ENCODE data around the gene PDE11A. TPM values are rescaled to one million over a fixed set of nuclear protein-coding genes. Genes with fewer than 3 reads are reported as not detected.

Gene PDE11A
- total and polyA plus RNA-seq, 12 donors: 0.26 to 2.9 (median 0.58) TPM

- Histone ChIP-seq H3K27ac (no peak overlapping the region), H3K27me3 (no peaks in the 10 kb centered on the region), H3K4me3 (no peak overlapping the region), H3K4me1 (replicated peaks in 1 of 2) (no peaks in the 10 kb centered on the region), H3K36me3 (replicated peaks in 1 of 2) (no peaks in the 10 kb centered on the region), H3K9me3 (replicated peaks in 1 of 3) (no peaks in the 10 kb centered on the region)
- whole genome bisulfite sequencing, 4 donors: 43 to 50% (median 46%) methylated on average over 1 of the region's 1 CpG
- no peak for TF ChIP-seq CTCF (IDR thresholded peaks at IDR 0.05)
- no peak for TF ChIP-seq POLR2A (IDR thresholded peaks at IDR 0.05)
- intact Hi-C loops (cut with DNase I): no loop called here
- no peak for DNase-seq
These were observed 129.8 kb downstream of the PDE11A start for GRCh38 chr2:177942731-177943130.

GRCh38 chr2:177939211-177939610, 133.4 kb downstream of the PDE11A start:
- Histone ChIP-seq H3K4me1 (replicated peaks in 1 of 2) (no peaks in the 10 kb centered on the region), H3K27me3 (no peaks in the 10 kb centered on the region), H3K36me3 (replicated peaks in 1 of 2) (no peaks in the 10 kb centered on the region), H3K4me3 (no peak overlapping the region), H3K27ac (no peak overlapping the region), H3K9me3 (replicated peaks in 1 of 3) (no peaks in the 10 kb centered on the region)
- no peak for DNase-seq
- WGBS, 4 donors: 59 to 80% (median 77%) methylated on average over 2 of the region's 2 CpGs
- intact Hi-C loops (cut with DNase I): no loop called here
- no peak for TF ChIP-seq POLR2A (IDR thresholded peaks at IDR 0.05)
- TF ChIP-seq CTCF (IDR thresholded peaks at IDR 0.05): no peak

- intact Hi-C loops (cut with DNase I): no loop called here
- 75 to 81% (median 79%) methylated on average over 4 of the region's 4 CpGs for WGBS, 4 donors
These were observed 141.7 kb downstream of the PDE11A start for GRCh38 chr2:177930916-177931315.

GRCh38 chr2:177929662-177930522, 142.7 kb downstream of the PDE11A start:
- Histone ChIP-seq H3K27ac (no peak overlapping the region), H3K27me3 (no peaks in the 10 kb centered on the region), H3K9me3 (replicated peaks in 1 of 3) (no peaks in the 10 kb centered on the region), H3K4me1 (replicated peaks in 1 of 2) (no peaks in the 10 kb centered on the region), H3K36me3 (replicated peaks in 1 of 2) (no peaks in the 10 kb centered on the region), H3K4me3 (no peak overlapping the region)
- no peak for TF ChIP-seq CTCF (IDR thresholded peaks at IDR 0.05)
- TF ChIP-seq POLR2A (IDR thresholded peaks at IDR 0.05): no peak
- no peak for DNase-seq
- WGBS, 4 donors: 39 to 83% (median 68%) methylated on average over 2 of the region's 2 CpGs
- intact Hi-C loops (cut with DNase I): no loop called here

More at GRCh38 chr2:177930916-177931315, 141.7 kb downstream of the PDE11A start:
- DNase-seq: no peak
- Histone ChIP-seq H3K4me3 (no peak overlapping the region), H3K36me3 (replicated peaks in 1 of 2) (no peaks in the 10 kb centered on the region), H3K9me3 (replicated peaks in 1 of 3) (no peaks in the 10 kb centered on the region), H3K4me1 (replicated peaks in 1 of 2) (no peaks in the 10 kb centered on the region), H3K27ac (no peak overlapping the region), H3K27me3 (no peaks in the 10 kb centered on the region)
- no peak for TF ChIP-seq POLR2A (IDR thresholded peaks at IDR 0.05)
- TF ChIP-seq CTCF (IDR thresholded peaks at IDR 0.05): no peak

Data from adrenal gland (tissue), 12 donors.